Kasumi-1 (cell line): ENCODE data around the gene DAZAP2.

Source experiments
- DNase-seq, 2 experiments: peaks; one replicate each; lab custom pipeline; 2025; lab: John Stamatoyannopoulos, UW

The DAZAP2 gene, protein sequence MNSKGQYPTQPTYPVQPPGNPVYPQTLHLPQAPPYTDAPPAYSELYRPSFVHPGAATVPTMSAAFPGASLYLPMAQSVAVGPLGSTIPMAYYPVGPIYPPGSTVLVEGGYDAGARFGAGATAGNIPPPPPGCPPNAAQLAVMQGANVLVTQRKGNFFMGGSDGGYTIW

DNA sequence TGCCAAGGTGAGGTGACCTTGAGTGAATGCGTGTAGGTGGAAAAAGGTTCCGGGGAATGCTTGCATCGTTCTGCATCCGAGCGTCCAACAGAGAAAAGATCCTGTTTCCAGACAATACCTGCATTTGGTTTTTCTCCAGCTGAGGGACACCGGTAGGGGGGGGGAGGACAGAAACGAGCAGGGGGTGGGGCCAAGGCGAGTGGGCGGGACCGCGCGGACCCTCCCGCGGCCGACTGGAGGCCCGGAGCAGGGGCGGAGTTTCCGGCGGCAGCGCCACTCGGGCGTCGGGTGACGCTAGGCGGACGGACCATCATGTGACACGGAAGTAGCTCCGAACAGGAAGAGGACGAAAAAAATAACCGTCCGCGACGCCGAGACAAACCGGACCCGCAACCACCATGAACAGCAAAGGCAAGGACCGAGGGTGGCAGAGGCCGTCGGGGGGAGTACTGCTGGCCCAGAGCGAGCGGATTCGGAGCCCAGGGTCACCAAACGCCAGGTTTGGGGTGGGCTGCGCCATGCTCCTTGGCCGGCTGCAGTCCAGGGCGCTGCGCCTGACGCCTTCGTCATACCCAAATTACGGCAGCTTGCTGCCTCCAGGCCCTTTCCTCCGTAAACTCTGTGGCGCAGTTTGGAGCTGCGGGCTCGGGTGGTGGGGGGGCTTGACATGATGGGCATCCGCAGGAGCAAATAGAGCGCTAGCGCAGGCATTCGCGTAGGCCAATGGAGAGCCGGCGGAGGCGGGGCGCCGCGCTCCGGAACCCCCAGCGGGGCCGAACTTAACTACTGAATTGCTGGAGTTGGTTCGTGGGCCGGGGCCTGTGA is at the start of gene DAZAP2:
TSS of gene DAZAP2 (plus strand) at position 317 of the 825 bp plus-strand sequence. CDS start at position 399, 82 bp downstream.
- peak; percentile 90 for DNase-seq

- DNase-seq = no peak
Observed at GRCh38 chr12:51189790-51190355, 48.8 kb upstream of the DAZAP2 start.

DNA sequence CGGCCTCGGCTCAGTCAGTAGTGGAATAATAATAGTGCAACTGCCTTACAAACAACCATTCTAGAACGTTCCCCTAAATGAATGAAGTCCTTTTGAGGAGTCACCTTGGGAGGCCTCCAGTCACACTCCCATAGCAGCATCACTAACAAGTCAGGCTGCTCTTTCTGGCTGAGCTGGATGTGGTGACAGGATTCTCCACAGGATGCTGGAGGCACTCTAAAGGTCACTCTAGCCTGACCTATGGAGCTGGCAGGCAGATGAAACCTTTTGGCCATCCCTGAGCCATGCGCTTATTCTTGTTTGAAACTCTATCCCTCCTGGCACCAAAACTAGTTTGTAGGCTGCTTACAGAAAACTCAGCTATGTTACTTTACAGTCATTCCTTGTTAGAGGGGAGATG is 47.8 kb upstream of the DAZAP2 start:
- DNase-seq = no peak

DNA sequence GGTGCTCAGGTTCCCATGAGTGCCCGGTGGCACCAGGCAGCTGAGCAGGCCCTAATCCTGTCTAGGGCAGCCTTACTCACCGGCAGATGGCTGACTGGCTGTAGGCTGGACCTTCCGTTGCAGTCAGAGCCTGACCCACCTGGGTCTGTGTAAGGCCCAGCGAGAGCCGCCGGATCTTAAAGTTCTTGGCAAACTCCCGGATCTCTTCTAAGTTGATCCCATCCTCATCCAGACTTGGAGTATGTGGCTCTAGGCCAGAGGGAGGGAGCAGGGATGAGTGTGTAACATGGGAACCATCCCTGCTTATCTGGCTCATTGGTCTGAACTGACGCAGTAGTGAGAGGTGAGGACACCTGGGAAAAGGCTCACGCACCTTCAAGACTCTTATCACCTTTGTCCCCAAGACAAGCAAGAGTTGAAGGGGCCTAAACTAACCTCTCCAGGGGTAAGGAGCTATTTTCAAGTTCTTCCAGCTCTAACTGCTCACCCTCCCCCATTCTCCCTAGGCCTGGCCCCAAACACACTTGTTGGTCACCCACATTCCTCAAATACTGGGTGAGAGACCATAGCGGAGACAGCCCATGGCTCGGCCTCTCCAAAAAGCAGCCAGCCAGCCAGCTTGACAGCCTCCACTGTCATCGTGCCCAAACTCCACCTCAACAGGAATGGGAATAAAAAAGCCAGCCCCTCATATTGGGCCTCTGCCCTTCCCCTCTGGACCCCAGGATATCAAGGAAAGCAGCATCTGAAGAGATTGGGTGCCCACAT is 46.9 kb upstream of the DAZAP2 start:
- no peak for DNase-seq

- no peak for DNase-seq
Observed at GRCh38 chr12:51192284-51192671, 46.3 kb upstream of the DAZAP2 start.

DNA sequence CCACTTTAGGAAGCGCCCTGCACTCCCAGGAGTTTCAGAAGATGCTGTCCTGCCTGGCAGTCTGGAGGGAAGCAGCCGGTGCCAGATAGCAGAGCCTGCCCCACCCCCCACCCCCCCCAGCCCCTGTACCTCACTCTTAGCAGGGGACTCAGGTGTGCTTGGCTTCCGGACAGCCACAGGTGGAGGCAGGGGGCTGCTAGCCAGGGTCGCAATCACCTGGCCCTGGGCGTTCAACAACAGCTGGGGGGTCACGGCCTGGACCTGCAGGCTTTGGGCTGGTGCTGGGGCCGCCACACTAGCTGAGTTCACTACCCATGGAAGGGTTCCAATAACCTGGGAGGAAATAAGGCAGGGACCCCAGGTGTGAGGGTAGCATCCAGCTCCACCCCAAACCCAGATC is 42.8 kb upstream of the DAZAP2 start:
- DNase-seq = no peak

GRCh38 chr12:51196547-51196946 is 42.1 kb upstream of the DAZAP2 start:
- no peak for DNase-seq

DNA sequence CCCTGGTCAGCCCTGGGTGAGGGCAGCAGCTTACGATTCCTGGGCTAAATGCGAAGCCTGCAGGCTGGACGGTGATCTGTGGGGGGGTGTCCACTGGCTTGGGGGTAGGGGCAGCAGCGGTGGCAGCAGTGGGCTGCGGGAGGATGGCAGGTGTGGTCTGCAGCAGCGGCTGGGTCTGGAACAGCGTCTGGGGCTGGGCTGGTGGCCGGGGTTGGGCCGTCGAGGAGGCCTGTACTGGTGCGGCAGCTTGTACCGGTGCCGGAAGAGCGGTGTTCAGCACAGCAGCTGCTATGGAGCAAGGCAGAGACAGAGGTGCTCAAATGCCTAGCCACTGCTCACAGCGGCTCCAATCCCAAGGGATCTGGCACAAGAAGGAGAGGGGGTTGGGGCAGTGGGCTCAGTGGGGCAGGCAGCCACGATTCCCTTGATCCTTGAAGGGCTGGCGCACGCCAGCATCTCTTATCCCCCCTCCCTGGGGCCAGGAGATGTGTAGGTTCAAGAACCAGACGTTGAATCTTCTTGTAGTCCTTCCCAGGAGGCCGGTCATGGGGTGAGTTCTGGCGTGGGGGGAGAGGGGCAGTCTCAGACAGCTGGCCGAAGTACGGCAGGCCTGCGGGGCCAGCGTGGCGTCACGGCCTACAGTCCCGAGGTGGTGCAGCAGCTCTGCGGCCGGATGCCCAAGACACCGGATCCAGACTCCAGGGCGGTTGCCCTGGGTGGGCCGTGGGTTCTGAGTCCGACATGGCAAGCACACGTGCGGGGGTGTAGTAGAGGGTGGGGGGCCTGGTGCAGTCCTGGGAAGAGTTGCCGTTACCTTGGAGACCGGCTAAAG is 40.7 kb upstream of the DAZAP2 start:
- DNase-seq = no peak

- DNase-seq = no peak
Observed at GRCh38 chr12:51198568-51199365, 39.9 kb upstream of the DAZAP2 start.

DNA sequence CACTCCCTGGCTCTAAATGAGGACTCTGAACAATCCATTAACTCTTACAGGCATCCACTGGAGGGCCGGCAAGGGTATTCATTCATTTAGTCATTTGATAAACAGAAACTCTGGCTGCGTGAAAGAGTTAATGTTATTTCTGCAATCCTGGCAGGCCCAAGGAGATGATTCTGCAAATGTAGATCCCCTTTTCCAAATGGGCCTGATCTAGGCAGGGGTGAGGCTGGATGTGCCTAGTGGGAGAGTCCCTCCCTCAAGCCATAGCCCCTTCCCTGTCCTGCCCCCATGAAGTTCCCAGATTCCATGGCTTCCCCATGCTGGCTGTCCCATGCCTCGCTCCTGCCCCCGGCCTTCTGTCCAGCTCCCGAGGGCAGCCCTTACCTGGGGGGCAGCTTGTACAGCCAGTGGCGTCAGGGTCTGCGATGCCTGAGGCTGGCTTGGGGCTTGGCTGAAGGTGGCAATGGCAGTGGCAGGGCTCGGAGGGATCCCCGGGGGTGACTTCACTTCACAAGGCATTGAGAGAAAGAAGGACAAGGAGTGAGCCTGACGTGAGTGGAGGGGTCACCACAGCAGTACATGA is 39.2 kb upstream of the DAZAP2 start:
- no peak for DNase-seq

DNA sequence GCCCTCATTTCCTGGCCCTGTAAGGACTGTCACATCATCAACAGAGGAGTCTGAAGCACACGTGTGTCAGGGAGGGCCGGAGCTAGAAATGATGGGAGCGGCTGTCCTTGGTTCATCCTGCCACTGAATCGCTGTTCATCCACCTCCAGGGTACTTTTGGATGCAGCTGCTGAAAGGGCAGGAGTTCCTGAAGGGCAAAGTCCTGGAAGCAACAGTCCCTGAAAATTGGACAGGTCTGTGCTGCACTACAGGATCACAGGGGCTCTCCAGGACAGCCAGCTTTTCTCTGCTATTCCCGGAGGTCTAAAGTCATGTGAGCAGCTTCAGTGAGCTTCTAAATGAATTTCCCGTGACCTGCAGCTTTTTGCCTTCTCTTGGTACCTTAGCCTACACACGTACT is 38.5 kb upstream of the DAZAP2 start:
- DNase-seq = no peak

- DNase-seq = no peak
Observed at GRCh38 chr12:51200806-51201205, 37.8 kb upstream of the DAZAP2 start.

GRCh38 chr12:51202718-51203117 is 35.9 kb upstream of the DAZAP2 start:
- DNase-seq = no peak

DNA sequence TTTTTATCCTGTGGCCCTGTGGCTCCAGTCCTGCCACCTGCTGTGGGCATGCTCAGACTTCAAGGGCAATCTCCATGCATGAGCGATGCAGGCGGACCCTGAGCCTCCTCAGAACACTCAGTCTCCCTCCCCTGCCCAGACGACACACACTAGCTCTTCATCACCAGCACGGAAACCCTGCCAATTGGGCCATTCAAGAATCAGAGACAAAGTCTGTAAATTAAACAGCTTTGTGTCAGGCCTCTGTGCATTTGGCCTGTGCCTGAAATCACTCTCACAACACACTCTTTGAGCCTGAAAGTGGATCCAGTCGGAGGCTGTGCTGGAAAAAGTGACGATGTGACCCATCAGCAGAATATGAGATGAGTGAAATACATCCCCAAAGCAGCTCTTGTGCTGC is 33.3 kb upstream of the DAZAP2 start:
- no peak for DNase-seq

- no peak for DNase-seq
Observed at GRCh38 chr12:51208016-51208660, 30.5 kb upstream of the DAZAP2 start.

GRCh38 chr12:51209259-51209658 is 29.4 kb upstream of the DAZAP2 start:
- DNase-seq = no peak

GRCh38 chr12:51210690-51211395 is 27.8 kb upstream of the DAZAP2 start:
- no peak for DNase-seq

DNA sequence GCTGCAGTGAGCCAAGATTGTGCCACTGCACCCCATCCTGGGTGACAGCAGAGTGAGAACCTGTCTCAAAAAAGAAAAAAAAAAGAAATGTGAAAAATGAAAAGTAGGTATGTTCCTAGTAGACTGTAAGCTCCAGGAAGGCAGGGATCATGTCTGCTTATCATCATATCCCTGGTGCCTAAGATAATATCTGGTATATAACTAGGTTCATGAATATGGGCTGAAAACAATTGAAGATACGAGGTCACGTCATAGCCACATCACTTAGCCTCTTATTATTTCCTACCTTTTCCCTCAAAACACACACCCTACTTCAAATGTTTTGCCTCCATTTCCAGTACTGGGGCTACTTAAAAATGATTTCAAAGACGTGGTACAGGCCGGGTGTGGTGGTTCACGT is 23.7 kb upstream of the DAZAP2 start:
- no peak for DNase-seq

GRCh38 chr12:51216642-51217041 is 22.0 kb upstream of the DAZAP2 start:
- DNase-seq = no peak
